Measurements from ENCODE around the gene RASGEF1C.
"Not testable (repeated sequence)": the region's sequence is repeated elsewhere in the genome, so short reads cannot be mapped to it uniquely, and the experiment has no call there.

RASGEF1C gene

DNA sequence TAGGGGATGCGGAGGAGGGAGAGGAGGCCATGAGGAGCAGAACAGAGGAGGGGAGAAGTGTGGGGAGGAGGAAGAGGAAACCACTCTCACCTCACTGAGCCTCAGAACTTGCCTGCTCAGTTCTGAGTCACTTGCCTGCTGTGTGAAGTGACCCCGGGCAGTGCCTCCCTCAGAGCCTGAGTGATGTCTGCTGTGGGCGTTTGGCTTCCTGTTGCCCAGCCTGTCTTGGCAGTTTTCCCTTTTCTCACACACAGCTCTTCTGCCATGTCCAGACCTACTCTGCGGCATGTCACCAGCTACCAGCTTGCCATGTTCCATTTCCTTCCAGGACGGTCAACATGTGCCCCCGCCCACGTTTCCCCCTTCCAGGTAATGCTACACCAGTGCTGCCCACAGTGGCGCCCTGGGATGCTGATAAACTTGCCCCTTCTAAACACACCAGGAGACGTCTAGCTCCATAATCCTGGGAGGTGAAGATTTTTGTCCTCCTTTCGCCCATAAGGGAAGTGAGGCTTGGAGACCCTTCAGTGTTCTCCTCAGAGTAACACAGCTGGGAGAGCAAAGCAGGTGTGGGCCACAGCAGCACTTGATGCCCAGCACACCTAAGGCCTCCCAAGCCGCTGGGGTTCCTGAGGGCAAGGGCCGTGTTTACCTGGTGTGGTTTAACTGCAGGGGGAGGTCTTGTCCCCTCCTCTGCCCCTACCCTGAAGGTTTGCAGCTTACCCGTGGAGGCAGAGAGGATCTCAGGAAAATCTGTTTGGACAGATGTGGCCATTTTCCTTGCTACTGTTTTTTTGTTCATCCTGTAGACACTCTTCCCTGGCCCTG lies 73.7 kb downstream of the RASGEF1C start:
- no peak for FAIRE-seq

DNA sequence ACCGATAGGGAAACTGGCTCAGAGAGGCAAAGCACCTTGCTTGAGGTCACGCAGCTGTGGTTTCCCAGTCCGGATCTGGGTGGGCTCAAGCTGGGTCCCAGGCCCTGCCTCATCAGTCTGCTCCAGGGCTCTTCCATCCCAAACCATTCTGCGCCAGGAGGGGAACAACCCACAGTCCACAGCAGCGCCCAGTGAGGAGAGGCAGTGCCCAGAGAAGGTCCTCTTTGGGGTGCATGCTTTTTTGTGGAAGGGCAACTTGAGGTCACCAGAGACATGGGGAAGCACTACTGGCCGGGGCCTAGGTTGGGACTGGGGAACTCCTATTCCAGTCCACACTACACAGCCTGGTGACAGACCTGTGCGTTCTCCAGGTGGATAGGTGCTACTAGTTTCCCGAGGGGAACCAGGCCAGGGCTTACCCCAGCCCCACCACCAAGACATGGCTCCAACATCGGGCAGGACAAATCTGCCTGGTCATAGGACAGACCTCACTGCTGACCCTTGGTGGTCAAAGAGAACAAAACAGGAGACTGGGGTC lies 75.0 kb downstream of the RASGEF1C start:
- FAIRE-seq, result no peak

DNA sequence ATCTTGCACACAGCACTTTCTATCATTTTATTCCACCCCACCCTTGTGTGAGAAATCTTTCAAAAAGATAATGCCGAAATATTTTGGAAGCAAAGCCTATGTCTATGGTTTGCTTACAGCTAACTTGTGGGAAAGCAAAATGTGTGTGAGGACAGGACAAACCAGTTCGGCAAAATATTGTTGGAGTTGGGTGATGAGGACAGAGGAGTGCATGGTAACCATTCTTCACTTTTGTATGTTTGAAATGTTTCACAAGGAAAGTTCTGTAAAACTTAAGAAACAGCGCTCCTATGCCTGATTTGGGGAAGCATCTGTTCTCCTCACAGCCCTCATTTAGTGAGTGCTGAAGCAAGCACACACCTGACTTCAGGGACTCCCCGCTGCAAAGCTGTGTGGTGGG lies 75.5 kb downstream of the RASGEF1C start:
- no peak for FAIRE-seq

DNA sequence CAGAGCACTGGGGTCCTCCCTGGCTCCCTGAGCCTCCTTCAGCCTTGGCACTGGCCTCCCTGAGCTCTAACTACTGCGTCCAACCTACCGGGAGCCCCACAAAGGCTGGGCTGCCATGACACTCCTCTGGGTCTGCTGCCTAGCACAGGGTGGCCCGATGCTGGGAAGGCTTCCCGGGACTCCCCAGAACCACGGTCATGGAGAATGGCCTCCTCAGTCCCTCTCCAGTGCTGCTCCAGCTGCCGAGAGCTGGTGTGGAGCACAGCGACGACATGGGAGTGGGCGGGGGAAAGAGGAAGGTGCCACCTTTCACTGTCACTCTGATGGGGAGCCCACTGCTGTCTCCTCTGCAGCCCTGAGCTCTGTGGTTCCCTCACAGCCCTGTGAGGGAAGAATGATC lies 76.0 kb downstream of the RASGEF1C start:
- no peak for FAIRE-seq

DNA sequence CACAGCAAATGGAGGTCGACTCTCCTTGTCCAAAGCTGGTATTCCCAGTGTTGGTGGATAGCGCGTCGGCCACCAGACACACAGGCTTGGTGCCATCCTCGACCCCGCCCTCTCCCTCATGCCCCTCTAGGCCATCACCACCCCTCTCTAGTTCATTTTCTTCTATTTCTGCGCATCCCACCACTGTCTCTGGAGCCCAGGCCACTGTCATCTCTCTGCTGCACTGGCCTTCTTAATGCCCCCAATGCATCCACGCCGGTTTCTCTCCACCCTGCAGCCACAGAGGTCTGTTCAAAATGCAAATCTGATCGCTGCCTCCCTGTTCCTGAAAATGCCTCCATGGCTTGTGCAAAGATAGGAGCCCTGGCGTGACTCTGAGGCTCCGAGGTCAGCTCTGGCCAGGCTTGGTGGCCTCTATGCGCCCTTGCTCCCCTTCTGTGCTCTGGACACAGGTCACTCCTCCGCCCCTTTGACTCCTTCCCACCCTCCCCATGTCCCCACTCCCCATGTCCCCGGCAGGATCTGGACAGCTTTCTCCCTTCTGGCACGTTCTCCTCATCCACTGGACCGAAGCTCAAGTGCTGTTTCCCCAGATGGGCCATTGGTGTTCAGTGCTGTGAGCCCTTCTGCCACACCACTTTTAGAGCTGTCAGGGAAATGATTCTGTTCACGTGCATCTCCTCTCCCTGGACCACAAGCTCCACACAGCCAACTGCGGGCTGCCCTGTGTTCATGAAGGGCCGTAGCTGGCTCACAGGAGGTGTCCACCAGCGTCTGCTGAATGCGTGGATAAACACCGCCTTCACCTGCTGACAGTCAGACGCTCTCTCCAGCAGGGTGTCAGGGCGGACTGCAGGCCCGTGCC lies 77.9 kb downstream of the RASGEF1C start:
- FAIRE-seq, result no peak

DNA sequence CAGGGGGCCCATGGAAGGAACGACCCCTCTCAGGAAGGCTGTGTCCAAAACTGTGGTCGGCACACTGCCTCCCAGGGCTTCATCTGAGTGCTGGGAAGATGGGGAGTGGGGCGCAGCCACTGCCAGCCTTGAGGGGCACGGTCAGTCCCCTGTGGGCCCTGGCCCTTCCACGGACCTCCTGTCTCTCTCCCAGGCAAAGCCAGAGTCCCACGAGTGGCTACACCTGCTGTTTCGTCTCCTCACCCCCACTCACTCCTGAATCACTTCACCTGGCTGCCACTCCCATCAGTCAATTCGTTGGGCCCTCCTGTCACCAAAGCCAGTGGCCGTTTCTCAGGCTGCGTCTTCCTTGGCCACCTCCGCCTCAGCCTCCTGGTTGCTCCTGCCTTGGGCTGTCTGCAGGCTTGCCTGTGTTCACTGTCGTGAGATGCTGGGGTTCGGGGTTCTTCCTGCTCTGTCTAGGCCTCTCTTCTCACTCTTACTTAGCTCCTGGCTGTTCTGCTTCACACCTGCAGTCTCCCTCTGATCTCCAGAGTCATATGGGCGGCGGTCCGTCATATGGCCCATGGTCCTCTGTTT lies 78.6 kb downstream of the RASGEF1C start:
- FAIRE-seq, result no peak

DNA sequence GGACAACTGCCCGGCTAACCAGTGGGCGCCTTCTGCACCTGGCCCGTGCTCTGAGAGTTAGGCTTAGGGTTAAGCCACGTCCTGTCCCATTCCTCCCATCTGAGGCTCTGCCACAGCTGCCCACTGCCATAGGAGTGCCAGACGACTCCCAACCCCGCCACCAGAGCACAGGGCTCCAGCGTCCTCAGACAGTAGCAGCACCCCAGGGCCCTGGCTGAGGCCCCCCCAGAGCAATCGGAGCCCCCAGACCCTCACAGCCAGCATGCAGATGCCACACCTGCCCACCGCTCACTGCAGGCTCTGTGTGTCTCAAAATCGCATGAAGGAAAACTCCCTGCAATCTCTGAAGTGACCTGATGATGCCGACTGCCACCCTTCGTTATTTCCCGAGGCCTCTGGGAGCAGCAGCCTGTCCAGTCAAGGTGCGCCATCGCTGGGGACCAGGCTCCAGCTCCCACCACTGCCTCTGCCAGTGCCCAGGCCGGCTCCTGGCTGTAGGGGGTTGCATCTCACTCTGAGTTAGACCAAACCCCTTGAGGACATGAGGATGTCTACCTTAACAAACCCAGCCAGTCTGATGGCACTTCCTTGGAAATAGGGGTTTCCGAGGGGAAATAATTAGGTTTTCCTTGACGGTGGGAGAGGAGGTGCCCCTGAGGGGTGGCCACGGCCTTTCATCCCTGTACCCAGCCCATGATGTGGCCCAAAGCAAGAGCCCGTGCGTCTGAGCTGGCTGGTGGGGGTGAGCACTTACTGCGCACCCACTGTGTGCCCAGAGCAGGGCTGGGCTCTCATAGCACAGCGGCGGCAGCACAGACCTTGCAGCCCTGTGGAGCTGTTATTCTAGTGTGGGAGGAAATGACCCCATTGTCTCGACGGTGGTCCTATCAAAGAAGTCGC lies 79.5 kb downstream of the RASGEF1C start:
- FAIRE-seq, result no peak

DNA sequence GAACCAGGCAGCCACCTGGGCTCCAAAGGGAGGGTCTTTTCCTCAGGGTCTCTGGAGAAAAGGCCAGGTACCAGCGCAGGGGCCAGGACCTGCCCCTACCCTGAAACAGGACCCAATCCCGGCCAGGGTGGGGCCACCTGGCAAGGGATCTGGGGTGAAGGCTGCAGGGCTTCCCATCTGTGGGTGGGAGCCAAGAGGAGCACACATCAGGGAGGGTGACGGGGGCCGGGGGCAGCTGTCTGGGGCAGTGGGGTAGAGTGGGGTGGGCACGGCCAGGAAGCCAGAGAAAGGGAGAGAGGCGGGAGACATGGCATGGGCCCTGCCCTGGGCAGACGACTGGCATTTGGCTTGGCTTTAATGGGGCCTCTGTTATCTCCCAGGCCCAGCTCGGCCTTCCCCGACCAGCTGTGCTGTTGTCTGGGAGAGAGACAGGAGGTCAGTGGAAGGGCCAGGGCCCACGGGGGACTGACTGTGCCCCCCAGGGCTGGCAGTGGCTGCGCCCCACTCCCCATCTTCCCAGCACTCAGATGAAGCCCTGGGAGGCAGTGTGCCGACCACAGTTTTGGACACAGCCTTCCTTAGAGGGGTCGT lies 80.2 kb downstream of the RASGEF1C start:
- no peak for FAIRE-seq

DNA sequence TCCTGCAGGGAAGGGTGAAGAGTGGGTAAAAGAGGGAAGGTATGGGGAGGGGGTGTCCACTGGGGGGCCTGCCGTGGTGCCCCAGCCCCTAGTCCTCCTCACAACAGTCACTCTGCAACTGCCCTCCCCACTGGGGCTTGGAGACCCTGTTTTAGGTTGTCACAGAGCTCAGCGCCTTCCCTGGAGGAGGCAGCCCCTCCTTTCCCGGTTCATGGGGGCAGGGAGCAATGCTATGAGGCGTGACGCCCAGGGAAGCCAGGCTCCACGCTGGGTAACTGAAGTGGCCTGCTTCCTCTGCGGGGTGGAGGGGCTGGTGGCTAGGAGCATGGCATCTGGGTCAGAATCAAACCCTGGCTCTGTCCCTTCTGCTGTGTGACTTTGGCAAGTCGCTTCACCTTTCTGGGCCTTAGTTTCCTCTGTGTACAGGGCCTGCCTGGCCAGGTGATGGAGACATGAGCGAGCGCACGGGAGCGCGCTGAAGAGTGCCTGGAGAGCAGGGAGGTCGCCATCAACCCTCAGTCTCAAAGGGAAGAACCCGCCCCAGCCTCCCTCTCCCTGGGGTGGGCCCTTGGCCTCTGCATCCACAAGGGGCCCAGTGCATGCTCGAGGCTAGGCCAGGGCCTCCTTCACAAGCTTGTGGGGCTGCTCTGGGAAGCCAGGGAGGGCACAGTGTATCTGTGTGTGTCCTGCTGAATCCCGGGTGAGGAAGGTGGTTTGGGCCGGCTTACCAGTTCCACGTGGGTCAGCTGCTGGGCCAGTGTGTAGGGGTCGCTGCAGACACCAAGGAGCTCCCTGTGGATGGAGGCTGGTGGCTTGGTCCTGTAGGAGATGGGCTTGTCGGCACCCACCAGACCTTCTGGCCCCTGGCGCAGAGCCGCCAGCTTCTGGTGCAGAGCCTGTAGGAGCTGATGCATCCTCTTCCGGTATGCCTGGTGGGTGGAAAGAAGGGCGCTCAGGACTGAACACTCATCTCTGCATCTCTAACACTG lies 81.0 kb downstream of the RASGEF1C start:
- FAIRE-seq, result no peak

DNA sequence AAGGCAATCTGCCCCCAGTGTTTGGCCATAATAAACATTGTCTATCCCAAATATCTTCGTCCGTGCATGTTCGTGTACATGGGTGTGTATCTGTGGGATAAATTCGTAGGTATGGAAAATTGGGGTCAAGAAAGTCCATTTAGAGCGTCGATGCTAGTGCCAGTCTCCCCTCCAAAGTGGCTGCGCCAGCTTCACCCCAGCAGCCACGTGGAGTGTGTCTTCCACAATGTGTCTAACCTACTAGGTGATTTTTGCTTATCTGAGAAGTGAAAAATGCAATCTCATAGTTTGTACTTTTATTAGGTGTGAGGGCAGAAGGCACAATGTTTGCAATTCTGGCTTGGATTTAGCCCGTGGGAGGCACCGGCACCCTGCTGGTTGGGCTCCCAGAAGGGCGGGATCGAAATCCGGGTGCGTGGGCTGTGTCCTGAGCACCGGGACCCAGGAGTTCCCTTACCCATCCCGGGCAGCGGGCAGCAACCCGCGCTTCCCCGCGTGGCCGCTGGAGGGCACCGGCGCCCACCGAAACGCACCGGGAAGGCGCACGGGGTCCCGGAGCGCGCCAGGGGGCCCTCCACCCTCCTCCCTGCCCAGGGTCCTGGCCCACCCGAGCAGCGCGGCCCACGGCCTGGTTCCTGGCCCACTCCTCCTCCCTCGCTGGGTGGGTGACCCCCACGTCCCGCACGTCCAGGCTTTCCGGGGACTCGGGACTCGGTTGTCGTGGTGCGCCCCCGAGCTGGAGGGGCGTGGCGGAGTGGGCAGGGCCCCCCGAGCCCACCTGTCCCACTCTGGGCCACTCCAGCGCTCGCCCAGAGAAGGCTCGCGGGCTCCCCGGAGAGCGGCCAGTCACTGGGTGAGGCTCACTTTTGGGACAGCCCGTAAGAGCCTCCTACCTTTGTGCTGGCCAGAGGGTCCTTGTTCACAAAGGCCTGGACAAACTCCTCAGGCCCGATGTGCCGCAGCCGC lies 82.0 kb downstream of the RASGEF1C start:
- no peak for FAIRE-seq

DNA sequence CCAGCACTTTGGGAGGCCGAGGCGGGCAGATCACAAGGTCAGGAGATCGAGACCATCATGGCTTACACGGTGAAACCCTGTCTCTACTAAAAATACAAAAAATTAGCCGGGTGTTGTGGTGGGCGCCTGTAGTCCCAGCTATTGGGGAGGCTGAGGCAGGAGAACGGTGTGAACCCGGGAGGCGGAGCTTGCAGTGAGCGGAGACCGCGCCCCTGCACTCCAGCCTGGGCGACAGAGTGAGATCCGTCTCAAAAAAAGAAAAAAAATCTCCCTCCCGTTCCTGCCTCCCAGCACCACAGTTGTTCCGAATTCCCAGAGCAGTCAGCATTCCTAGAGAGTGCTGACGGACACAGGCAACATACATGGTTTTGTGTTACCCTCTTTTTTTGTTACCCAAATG lies 82.9 kb downstream of the RASGEF1C start:
- not testable (repeated sequence) for FAIRE-seq

DNA sequence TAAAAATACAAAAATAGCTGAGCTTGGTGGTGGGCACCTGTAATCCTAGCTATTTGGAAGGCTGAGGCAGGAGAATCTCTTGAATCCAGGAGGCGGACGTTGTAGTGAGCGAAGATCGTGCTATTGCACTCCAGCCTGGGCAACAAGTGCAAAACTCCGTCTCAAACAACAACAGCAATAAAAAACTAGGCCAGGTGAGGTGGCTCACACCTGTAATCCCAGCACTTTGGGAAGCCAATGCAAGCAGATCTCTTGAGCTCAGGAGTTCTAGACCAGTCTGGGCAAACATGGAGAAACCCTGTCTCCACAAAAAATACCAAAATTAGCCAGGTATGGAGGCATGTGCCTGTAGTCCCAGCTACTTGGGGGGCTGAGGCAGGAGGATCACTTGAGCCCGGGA lies 84.3 kb downstream of the RASGEF1C start:
- not testable (repeated sequence) for FAIRE-seq

DNA sequence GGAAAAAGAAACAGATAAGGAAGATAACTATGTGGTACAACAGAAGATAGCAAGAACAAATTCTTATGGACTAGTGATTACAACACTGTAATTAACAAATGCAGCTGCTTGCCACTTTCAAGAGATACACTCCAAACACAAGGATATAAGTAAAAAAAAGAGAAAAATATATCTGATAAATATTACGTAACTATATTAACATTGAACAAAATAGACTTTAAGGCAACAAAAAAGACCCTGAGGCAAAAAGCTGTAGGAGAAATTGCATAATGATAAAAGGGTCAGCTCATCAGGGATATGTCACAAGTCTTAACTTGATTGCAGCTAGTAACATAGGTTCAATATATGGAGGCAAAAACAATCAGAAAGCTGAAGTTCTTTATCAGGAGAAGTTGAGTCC lies 86.1 kb downstream of the RASGEF1C start:
- no peak for FAIRE-seq

DNA sequence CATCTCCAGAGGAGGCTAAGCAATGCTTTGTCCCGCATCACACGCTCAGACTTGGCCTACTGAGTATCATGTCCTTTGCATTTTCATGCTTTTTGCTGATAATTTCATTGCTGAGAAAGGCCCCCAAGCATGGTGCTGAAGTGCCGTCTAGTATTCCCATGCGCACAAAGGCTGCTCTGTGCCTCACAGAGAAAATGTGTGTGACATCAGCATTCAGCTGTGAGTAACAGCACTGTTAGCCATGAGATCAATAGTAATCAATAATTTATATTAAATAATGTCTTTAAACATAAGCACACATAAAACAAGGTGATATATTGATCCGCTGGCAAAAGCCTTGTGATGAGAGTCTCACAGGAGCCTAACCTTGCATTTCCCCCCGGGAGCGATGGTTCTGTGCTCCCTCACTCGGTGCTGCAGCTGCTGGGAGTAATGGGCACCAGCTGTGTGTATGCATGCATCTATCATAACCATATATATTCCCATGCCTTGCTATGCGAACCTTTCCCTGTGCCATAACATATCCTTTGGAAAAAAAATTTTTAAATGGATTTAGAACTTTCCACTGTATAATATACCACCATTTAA lies 87.1 kb downstream of the RASGEF1C start:
- FAIRE-seq, result no peak

DNA sequence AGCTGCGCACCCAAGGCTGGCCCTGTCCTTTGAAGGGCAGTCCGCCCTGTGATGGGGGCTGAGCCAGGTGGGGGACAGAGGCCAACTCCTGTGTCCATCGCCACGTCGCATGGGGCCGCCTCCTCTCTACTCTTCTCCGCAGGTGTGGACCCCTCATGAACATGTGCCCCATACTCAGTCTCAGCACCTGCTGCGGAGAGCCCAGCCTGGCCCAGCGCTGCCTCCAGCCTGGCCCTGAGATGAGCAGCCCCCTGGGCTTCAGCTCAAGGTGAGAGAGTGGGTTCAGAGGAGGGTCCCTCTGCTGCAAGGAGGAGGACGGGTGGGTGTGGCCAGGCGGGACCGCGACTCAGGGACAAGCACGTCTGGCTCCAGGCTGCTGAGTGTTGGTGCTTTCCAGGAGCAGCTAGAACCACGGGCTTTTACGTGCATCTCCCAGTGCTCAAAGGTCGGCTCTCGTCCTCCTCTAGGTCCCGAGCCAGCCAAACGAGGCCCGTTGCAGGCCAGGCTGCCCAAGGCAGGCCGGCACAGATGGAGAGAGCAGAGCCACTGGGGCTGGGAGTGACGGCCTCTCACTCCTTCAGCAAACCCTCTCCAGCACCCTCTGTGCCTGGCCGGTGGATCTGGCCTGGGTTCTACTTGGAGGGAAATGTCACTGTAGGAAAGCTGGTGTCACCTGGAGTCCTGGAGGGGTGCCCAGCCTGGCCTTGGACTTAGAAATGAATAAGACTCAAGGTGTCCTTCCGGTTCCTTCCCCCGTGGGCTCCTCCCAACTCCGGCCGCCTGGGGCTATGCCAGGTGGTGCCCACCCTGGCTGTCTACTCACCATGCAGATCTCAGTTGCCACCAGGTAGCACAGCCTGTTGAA lies 88.5 kb downstream of the RASGEF1C start:
- no peak for FAIRE-seq

DNA sequence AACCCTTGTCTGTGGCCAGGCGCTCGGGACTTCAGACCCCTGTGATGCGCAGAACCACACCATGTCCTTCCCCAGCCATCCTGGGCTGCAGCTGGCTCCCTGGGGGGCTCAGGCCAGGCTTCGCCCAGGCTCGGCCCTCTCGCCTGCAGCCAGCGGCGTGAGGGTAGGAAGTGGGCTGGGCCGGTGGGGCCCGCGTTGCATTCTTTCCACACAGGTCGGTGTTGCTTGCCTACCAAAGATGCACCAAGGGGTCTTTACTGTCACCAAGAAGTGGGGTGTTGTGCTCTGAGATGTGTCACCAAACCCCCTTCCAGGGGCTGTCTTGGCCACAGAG lies 89.1 kb downstream of the RASGEF1C start:
- FAIRE-seq, result no peak

DNA sequence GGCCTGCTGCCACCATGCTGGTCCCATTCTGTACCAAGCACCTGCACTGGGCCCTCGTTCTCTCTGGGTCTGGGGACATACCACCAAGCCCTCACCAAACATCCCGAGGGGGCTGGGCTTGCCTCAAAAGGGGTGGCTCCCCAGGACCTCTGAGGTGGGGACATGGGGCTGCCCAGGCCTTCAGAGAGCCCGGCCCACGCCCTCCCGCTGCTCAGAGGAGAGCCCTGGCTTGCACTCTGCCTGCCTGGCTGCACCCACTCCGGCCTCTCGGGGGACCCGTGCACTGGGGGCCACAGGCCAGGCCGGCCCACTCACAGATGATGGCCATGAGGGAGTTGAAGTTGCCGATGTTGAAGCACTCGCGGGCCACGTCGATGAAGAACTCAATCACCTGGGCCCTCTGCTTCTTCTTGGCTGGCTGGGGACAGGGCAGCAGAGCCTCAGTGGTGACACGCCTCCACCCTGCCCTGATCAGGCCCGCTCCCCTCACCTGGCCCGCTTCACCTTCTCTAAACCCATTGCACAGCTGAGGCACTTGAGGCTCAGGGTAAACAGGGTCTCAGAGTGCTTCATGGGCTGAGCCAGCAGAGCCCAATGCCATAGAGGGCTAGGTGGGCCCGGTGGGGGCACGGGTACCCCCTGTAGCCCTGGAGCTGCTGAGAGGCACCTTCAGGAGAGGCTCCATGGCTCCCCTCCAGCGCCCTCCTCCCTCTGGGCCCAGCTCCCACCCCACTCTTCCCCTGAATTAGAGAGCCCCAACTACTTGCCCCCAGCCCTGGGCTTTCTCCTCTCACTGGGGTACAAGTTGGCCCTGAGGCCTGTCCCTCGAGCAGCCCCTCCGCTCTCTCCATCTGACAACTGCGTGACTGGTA lies 89.7 kb downstream of the RASGEF1C start:
- FAIRE-seq, result no peak

All from endometrium (tissue), 2 donors.